Astrocyte (in vitro differentiated cells and primary cell): ENCODE measurements around the gene MED12L.

Experiments
- EZH2 ChIP-seq: IDR thresholded peaks from 2 replicates; pipeline ENCODE4 v1.6.1; 2012; ENCODE audit warnings: mild to moderate bottlenecking, low read length, inconsistent platforms; ENCODE audit not compliant: insufficient read depth
- TF ChIP-seq, protein P1 (sequence below): IDR thresholded peaks from 2 replicates; pipeline ENCODE4 v1.5.1; 2011; ENCODE audit warnings: low read depth, mild to moderate bottlenecking, inconsistent platforms, low read length, moderate library complexity; ENCODE audit not compliant: insufficient read depth

DNA sequence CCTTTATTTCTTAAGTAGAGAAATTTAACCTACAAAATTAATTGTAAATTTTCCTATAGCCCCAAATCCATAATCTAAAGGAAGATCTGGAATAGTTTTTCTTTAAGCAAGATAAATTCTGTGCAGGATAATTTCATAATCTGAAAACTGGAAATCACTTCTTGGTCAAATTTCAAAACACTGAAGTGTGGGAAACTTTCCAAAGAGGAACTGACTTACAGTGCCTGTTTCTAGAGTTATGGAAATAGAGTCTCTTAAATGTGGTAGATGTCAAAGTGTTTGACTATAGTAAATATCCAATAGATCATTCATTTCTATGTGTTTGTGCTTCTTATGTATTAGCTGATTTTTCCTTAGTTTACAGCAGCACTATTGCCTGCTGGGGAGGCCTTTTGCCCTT, 245.4 kb downstream of the MED12L start:
- TF ChIP-seq, protein P1, sequence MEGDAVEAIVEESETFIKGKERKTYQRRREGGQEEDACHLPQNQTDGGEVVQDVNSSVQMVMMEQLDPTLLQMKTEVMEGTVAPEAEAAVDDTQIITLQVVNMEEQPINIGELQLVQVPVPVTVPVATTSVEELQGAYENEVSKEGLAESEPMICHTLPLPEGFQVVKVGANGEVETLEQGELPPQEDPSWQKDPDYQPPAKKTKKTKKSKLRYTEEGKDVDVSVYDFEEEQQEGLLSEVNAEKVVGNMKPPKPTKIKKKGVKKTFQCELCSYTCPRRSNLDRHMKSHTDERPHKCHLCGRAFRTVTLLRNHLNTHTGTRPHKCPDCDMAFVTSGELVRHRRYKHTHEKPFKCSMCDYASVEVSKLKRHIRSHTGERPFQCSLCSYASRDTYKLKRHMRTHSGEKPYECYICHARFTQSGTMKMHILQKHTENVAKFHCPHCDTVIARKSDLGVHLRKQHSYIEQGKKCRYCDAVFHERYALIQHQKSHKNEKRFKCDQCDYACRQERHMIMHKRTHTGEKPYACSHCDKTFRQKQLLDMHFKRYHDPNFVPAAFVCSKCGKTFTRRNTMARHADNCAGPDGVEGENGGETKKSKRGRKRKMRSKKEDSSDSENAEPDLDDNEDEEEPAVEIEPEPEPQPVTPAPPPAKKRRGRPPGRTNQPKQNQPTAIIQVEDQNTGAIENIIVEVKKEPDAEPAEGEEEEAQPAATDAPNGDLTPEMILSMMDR: no peak
- TF ChIP-seq EZH2: no peak
